SK-MEL-5 (cell line): ENCODE results near the gene ADD3. TPM values are rescaled to one million over a fixed set of nuclear protein-coding genes. Genes with fewer than 3 reads are reported as not detected.
A peak's percentile ranks its signal among the peaks of the same experiment; 100 is the strongest.

Source experiments
- DNase-seq: peaks from one replicate; pipeline ENCODE4 v3.0.0-alpha.2; 2016; ENCODE audit warnings: low read depth, low spot score
- in situ Hi-C: cut with HindIII; loops from 2 replicates; pipeline ENCODE4 v1.10.0; 2016; ENCODE audit warnings: low sequenced_read_pairs, high pct_unique_total_duplicates, low pct_unique_long_range_greater_than_20kb
- total RNA-seq: library from RNA; depleted of rRNA; stranded (reverse); fragments of >200 nt; shearing (Covaris generic); gene quantifications from 2 replicates; pipeline ENCODE4 v1.2.3, GENCODE V29; 2014

Gene ADD3
- total RNA-seq, 1 experiment from 2014 or later, result 131 TPM

DNA sequence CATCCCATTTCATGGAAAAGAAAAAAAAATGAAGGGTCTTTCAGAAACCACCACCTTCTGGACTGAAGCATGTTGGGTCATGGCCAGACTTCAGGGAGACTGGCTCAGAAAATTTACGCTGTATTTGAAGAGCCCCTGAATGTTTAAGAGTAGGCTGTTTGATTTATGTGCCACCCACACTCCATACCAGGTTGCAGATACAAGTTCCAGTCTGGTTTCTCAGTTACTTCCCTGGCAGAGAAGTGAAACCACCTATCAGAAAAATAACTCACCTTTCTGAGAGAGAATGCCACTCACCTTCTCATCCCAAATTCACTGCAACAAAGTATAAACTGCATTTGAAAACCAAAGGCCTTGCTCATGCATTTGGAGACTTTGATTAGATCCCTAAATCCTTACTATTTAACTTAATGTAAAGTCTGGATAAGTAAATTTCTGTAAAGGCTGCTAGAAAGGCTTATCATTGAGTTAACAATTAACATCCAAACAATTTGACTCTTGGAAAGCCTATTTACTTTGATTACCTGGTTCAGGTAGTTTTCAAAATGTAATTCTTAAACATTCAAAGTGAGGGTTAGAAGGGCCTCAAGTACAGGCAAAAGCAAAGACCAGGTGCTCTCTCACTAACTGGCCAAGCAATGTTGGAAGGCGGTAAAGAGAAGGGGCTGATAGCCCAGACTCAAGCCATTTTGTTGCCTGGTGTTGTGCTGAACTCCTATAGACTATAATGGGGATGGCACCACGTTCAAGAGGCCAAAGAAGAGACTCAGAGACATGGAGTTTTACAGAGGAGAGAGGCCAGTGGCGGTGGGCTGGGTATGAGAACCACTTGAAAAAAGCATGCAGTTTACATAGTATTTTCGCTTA lies 12.8 kb upstream of the ADD3 start:
- no peak for DNase-seq
- in situ Hi-C loops, result no loop called here

DNA sequence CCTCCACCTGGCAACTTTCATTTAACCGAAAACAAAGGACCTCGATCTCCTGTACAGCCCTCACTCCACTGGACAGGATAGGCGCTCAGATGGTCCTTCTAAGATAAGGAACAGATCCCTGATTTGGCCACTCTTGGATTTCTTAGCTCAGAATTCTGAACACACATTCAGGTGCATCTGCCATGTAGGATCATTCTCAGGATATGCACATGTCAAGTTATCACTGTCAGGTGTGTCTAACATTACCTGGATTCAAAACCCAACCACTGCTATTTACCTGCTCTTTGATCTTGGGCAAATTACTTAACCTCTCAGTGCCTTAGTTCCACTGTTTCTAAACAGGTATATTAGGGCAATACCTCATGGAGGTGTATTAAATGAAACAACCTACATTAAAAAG lies 12.2 kb upstream of the ADD3 start:
- in situ Hi-C loops, result no loop called here
- DNase-seq, result no peak

DNA sequence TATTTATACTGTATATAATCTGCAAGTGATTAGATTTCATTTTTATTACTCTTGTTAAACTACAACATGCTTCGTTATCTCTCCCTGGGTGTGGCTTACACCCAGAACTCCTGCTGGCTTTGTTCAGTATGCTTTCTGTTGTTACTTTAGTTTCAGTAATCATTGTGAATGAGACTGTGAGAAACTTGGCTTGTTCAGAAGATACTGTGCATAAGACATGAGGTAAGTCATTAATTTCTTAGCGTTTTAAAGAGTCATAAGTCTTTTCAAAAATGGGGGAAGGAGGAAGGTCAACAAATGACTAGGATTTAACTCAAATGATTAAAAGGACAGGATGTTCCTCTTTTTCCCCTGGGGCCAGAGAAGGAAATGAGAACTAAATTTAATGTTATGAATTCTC lies 11.6 kb upstream of the ADD3 start:
- in situ Hi-C loops, result no loop called here
- DNase-seq, result no peak

- in situ Hi-C loops, result no loop called here
These were observed 11.0 kb upstream of the ADD3 start for GRCh38 chr10:109996766-109997171.

GRCh38 chr10:109997233-109997632 lies 10.6 kb upstream of the ADD3 start:
- in situ Hi-C loops, result no loop called here
- no peak for DNase-seq

More at GRCh38 chr10:109996766-109997171, 11.0 kb upstream of the ADD3 start:
- DNase-seq, result no peak

- DNase-seq, result no peak
These were observed 9.3 kb upstream of the ADD3 start for GRCh38 chr10:109998513-109998912.

DNA sequence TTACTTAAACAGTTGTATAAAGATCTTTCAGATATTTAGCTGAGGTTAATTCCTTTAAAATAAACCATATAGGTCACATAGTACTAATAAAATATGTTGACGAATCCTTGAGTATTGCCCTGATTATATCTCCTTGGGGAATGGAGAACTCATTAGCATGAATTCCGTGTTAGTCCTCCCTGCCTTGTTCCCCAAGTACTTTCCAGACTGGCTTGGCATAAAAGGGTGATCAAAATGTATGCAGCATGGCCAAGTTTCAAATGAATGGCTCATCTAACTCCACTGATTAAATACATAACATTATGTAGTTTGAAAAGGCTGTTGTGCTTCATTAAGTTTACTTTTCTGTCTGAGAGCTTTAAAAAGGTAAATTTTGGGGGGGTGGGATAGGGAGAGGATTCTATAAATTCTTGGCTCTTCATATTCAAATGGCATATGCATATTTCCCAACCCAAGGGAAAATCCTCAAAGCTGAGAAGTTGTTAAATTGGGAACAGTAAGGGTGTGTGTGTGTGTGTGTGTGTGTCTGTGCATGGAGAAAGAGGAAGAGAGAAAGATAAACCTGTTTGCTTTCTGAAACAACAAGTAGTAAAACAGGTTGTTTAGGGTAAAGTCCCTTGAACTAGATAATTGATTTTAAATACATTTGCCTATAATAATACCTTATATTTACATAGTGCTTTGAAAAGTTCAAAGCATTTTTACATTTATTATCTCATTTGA lies 4.8 kb upstream of the ADD3 start:
- DNase-seq, result no peak
- in situ Hi-C loops, result no loop called here

More at GRCh38 chr10:109998513-109998912, 9.3 kb upstream of the ADD3 start:
- in situ Hi-C loops, result no loop called here

DNA sequence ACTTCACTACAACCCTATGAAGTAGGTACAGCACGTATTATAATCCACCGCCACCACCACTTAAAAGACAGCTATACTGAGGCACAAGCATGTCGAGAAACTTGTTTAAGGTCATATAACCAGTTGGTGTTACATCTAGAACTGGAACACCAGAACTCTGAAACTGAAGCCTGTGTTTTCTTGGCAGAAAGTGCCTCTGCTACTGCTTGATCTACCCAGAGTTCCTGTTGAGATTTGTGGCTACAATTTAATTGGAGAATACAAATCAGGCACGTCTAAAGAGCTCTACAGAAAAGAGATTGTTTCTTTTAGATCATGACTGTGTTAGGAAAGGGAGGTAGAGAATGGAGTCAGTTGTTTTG lies 4.3 kb upstream of the ADD3 start:
- no peak for DNase-seq
- in situ Hi-C loops, result no loop called here

DNA sequence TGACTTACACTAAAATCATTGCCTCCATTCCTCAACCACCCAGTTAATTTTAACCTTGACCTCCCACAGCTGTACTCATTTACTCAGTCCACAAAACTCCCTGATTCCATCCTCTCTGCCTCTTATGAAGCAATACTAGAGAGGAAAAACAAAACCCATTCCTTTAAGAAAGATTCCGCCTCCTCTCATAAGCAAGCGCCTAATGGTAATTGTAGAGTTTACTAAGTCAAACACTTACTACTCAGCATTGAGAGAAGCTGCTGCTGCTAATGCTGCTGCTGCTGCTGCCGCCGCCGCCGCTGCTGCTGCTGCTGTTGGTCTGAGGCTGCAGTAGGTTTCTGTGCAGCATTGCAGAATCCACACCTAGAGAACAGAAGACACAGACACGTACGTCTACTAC lies 2.1 kb upstream of the ADD3 start:
- in situ Hi-C loops, result no loop called here
- peak; percentile 23 for DNase-seq

GRCh38 chr10:110006358-110007160 lies 1.2 kb upstream of the ADD3 start:
- no peak for DNase-seq
- in situ Hi-C loops, result no loop called here

DNA sequence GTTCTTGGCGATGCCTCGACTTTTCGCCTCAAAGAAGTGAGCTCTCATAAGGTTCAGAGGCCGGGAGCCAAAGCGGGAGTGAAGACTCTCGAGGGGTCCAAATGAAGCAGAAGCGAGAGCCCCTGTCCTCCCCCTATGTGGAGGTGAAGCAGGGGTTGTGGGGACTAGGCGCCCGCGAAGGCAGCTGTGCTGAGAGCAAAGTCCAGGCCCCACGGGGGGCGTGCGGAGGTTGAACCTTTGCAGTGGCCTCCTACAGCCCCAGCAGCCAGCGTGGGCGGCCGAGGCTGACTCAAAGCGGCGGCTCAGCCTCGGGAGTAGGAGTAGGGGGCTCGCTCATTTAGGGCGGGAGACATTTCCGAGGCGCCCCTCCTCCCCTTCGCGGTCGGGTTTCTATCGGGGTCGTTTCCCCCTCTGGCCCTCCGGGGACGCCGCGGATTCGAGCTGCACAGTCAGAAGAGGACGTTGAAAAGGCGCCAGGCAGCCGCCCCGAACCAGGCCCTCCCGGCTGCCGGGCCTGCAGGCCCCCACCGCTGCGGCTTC lies 553 bp upstream of the ADD3 start:
- in situ Hi-C loops, result no loop called here
- no peak for DNase-seq

- in situ Hi-C loops, result no loop called here
- DNase-seq, result peak; percentile 37
These were observed 945 bp downstream of the ADD3 start for GRCh38 chr10:110008518-110009339.

- in situ Hi-C loops, result loop anchor here (10.0 kb wide), 1 partner anchor 55 kb away; no protein-coding TSS in a partner anchor
- DNase-seq, result no peak
These were observed 2.1 kb downstream of the ADD3 start for GRCh38 chr10:110009736-110010475.

GRCh38 chr10:110010486-110011378 lies 2.9 kb downstream of the ADD3 start:
- in situ Hi-C loops, result loop anchor here (10.0 kb wide), 1 partner anchor 56 kb away; no protein-coding TSS in a partner anchor
- DNase-seq, result no peak

GRCh38 chr10:110011681-110012080 lies 3.9 kb downstream of the ADD3 start:
- no peak for DNase-seq
- in situ Hi-C loops, result loop anchor here (10.0 kb wide), 1 partner anchor 57 kb away; no protein-coding TSS in a partner anchor
